Activated naive CD4-positive, alpha-beta T cell treated with anti-CD3 and anti-CD28 coated beads, Interleukin-2, amount 50 U/mL, for 72 hours (primary cell): Measurements from ENCODE around the gene LALBA. TPM values are rescaled to one million over a fixed set of nuclear protein-coding genes. Genes with fewer than 3 reads are reported as not detected.
"Not testable (repeated sequence)": the region's sequence is repeated elsewhere in the genome, so short reads cannot be mapped to it uniquely, and the experiment has no call there.

Source experiments
- ATAC-seq, 2 donors: fragments of 150-1000 bp; cut with Tn5 transposase; 2 replicates each; pipeline ENCODE4 v1.10.0; 2021; ENCODE audit warnings: mild to moderate bottlenecking in 2 of 2, moderate library complexity in 2 of 2
- DNase-seq, 2 donors: peaks; one replicate each; pipeline ENCODE4 v3.0.0; 2021 to 2022; ENCODE audit warnings: low spot score in 2 of 2
- H3K27ac Mint-ChIP-seq, 2 donors: one replicate each; pipeline ENCODE4 v1.8.0; 2022; ENCODE audit warnings: mild to moderate bottlenecking in 2 of 2, mixed read lengths in 2 of 2
- H3K36me3 Mint-ChIP-seq, 2 donors: one replicate each; pipeline ENCODE4 v1.8.0; 2022; ENCODE audit warnings: mixed read lengths in 2 of 2
- H3K9me3 Mint-ChIP-seq, 2 donors: one replicate each; pipeline ENCODE4 v1.8.0; 2022; ENCODE audit warnings: mixed read lengths in 2 of 2
- total RNA-seq, 2 donors: library from RNA; stranded (reverse); gene quantifications; one replicate each; pipeline ENCODE4 v1.2.3, GENCODE V29; 2022

The LALBA gene
- total RNA-seq, 2 donors from 2014 or later: not detected

- ATAC-seq, H3K9me3 Mint-ChIP-seq, DNase-seq, H3K36me3 Mint-ChIP-seq, H3K27ac Mint-ChIP-seq: not testable (repeated sequence)
These were observed 22.8 kb downstream of the LALBA start for GRCh38 chr12:48547012-48547411.

GRCh38 chr12:48545833-48546469 lies 23.9 kb downstream of the LALBA start:
- Mint-ChIP-seq H3K27ac (no peak overlapping the region), H3K9me3 (no peaks in the 10 kb centered on the region), H3K36me3 (no peaks in the 10 kb centered on the region)
- DNase-seq: no peak
- ATAC-seq: no peak

- Mint-ChIP-seq H3K27ac (no peak overlapping the region), H3K36me3 (no peaks in the 10 kb centered on the region), H3K9me3 (no peaks in the 10 kb centered on the region)
- DNase-seq: peak in 1 of 2 donors; percentile 51
- no peak for ATAC-seq
These were observed 27.4 kb downstream of the LALBA start for GRCh38 chr12:48542300-48542928.

DNA sequence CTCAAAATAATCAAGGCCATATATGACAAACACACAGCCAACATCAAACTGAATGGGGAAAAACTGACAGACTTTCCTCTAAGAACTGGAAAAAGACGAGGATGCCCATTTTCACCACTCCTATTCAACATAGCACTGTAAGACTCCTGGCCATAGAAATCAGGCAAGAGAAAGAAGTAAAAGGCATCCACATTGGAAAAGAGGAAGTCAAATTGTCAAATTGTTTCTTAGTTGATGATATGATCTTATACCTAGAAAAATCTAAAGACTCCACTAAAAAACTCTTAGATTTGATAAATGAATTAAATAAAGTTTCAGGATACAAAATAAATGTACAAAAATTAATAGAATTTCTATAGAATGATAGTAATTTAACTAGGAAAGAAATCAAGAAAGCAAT lies 33.2 kb downstream of the LALBA start:
- DNase-seq (no peak), ATAC-seq (no peak)
- Mint-ChIP-seq H3K9me3 (no peaks in the 10 kb centered on the region), H3K36me3 (no peaks in the 10 kb centered on the region), H3K27ac (no peak overlapping the region)

- no peak for DNase-seq
These were observed 37.2 kb downstream of the LALBA start for GRCh38 chr12:48532601-48533000.

GRCh38 chr12:48527891-48528670 lies 41.8 kb downstream of the LALBA start:
- DNase-seq: no peak
- H3K27ac Mint-ChIP-seq: no peak overlapping the region
- no peaks in the 10 kb centered on the region for H3K9me3 Mint-ChIP-seq
- ATAC-seq: no peak
- no peaks in the 10 kb centered on the region for H3K36me3 Mint-ChIP-seq

More at GRCh38 chr12:48532601-48533000, 37.2 kb downstream of the LALBA start:
- Mint-ChIP-seq H3K9me3 (no peaks in the 10 kb centered on the region), H3K36me3 (no peaks in the 10 kb centered on the region), H3K27ac (no peak overlapping the region)
- ATAC-seq: peak in 1 of 2 donors; percentile 51

DNA sequence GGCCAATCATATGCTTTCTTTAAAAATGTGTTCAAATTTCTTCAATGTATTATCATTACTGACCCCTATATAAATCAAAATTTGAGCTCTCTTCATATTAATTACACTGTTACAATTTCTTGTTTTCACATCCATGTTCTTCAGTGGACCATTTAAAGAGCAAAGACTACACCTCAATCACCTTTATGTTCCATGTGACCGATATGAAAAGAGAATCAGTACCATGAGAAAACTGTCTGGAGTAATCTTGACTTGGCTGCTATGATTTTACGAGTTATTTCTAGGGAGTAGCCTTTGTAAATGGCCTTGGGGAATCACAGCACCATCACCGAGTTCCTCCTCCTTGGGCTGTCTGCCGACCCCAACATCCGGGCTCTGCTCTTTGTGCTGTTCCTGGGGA lies 44.5 kb downstream of the LALBA start, which contains the start of gene OR8S1:
OR8S1 (plus strand) TSS at position 301 of the 400 bp plus-strand sequence; CDS start at position 301, 0 bp downstream.
- no peak within 1 kb of the TSS for H3K27ac Mint-ChIP-seq
- H3K36me3 Mint-ChIP-seq: no peaks in the 10 kb centered on the region
- no peaks in the 10 kb centered on the region for H3K9me3 Mint-ChIP-seq
- DNase-seq (no peak), ATAC-seq (no peak)

- H3K27ac Mint-ChIP-seq, DNase-seq, H3K36me3 Mint-ChIP-seq, ATAC-seq, H3K9me3 Mint-ChIP-seq: not testable (repeated sequence)
These were observed 49.5 kb downstream of the LALBA start for GRCh38 chr12:48520381-48520780.

Other genes with a start within 250 kb of the LALBA start
- gene ZNF641, start 219.1 kb downstream of the LALBA start, total RNA-seq: 1 to 10 TPM; 6.4 to 9.2 TPM
- not detected for gene ANP32D, start 97.5 kb downstream of the LALBA start, total RNA-seq
- not detected for gene C12orf54, start 87.5 kb downstream of the LALBA start, total RNA-seq
- not detected for gene OR8S1, start 44.4 kb downstream of the LALBA start, total RNA-seq
- 10 to 100 TPM; 45.9 to 58.5 TPM for gene KANSL2, start 112.2 kb upstream of the LALBA start, total RNA-seq
- gene CCNT1, start 146.7 kb upstream of the LALBA start, total RNA-seq: 10 to 100 TPM; 72.9 to 88.2 TPM
- under 1 TPM; 0.23 to 0.41 TPM for gene ADCY6, start 219.0 kb upstream of the LALBA start, total RNA-seq
- 10 to 100 TPM; 11.0 to 15.3 TPM for gene CACNB3, start 248.4 kb upstream of the LALBA start, total RNA-seq